ENCODE data around the gene DTNB.

DNA sequence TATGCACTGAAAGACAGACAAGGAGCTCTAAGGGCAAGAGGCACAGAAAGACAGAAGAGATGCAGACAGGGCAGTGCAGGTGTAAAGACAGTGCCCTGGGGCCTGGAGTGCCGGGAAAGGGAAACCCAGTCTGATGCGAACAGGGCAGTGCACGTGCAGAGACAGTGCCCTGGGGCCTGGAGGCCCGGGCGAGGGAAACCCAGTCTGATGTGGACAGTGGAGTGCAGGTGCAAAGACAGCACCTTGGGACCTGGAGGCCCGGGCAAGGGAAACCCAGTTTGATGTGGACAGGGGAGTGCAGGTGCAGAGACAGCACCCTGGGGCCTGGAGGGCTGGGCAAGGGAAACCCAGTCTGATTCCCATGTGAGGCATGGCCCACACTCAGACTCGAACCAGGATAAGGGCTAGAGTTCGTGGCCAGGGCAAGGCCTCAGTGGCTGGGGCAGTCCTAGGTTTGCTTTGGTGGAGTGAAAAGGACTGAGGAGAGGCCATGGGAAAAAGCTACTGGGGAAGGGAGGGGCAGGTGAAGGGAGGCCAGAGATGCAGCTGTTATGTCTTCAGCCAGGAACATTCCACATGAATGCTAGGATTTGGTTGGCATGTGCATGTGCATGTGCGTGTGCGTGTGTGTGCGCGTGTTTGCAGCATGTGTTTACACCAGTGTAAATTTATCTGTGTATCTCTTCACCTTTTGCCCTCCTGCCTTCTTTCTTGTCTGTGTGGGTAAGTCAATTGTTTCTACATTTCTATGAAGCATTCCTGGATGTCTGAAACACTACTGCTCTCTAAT lies 292.6 kb downstream of the DTNB start:
- TF ChIP-seq, protein P1, sequence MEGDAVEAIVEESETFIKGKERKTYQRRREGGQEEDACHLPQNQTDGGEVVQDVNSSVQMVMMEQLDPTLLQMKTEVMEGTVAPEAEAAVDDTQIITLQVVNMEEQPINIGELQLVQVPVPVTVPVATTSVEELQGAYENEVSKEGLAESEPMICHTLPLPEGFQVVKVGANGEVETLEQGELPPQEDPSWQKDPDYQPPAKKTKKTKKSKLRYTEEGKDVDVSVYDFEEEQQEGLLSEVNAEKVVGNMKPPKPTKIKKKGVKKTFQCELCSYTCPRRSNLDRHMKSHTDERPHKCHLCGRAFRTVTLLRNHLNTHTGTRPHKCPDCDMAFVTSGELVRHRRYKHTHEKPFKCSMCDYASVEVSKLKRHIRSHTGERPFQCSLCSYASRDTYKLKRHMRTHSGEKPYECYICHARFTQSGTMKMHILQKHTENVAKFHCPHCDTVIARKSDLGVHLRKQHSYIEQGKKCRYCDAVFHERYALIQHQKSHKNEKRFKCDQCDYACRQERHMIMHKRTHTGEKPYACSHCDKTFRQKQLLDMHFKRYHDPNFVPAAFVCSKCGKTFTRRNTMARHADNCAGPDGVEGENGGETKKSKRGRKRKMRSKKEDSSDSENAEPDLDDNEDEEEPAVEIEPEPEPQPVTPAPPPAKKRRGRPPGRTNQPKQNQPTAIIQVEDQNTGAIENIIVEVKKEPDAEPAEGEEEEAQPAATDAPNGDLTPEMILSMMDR (conservative IDR thresholded peaks at IDR 0.05), result no peak
- no peak for TF ChIP-seq EZH2 (IDR thresholded peaks at IDR 0.05; ENCODE audit: low read depth)

Data from PC-9 (cell line).